NB4 (cell line): ENCODE results near the gene MAP1B.

Source experiments
- CTCF ChIP-seq: IDR thresholded peaks from one replicate; pipeline ENCODE4 v1.5.1; 2012; ENCODE audit warnings: low read depth, low read length
- MAX ChIP-seq: IDR thresholded peaks from 2 replicates; pipeline ENCODE4 v1.6.1; 2011; ENCODE audit warnings: low read depth, low read length
- MYC ChIP-seq: IDR thresholded peaks from 2 replicates; pipeline ENCODE4 v1.6.1; 2011; ENCODE audit warnings: low read depth, low read length
- POLR2A ChIP-seq: IDR thresholded peaks from 2 replicates; pipeline ENCODE4 v1.6.1; 2011; ENCODE audit warnings: mild to moderate bottlenecking; ENCODE audit not compliant: insufficient read length; ENCODE audit errors: extremely low read depth

- TF ChIP-seq CTCF (no peak), POLR2A (no peak), MYC (no peak), MAX (no peak)
Observed at GRCh38 chr5:72188166-72188565, 80.9 kb downstream of the MAP1B start.
